ENCODE measurements around the gene MED15.

The MED15 gene

DNA sequence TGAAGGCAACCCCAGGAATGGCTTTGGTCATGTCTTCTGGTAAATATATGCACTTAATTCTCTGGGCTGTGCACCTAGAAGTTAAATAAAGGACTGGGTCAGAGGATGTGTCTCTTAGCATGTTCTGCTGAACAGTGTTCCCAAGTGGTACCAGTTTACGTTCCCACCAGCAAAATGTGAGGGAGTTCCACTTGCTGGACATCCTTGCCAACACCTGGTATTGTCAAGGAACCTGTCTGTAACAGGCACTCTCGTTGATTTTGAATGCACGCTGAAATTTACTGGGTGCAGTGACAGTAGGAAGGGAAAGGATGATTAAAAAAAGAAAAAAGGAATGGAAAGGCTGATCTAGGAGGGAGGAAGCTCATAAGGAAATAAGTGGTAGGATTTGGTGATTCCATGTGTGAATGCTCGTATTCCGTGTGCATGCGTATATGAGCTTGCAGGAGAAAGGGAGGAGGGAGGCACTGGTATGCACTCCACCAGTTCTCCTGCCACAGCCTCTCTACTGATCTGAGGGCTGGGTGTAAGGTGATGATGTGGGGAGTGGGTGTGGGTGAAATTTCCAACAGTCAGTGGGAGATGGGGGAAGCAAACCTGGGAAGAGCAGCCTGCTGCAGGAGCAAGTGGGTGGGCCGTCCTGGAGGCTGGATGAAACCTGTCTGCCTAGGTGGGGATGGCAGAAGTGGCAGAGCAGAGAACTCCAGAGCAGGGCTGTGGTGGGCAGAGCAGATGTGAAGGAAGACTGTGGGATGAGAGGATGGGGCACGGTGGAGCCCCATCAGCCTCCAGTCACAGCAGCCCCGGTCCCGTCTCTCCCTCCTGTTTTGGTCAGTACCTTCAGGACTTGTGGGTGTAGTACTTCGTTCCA, 15.0 kb downstream of the MED15 start:
- no peaks in the 10 kb centered on the region for H3K4me1 ChIP-seq

GRCh38 chr22:20523086-20523983, 15.9 kb downstream of the MED15 start:
- Histone ChIP-seq H3K4me1 (no peaks in the 10 kb centered on the region), H2AFZ (no peak overlapping the region), H3K27ac (no peak overlapping the region), H3K9me3 (ENCODE audit: control insufficient read depth, low read length) (no peaks in the 10 kb centered on the region), H3K27me3 (ENCODE audit: control insufficient read depth, insufficient read depth, low read length) (no peaks in the 10 kb centered on the region), H3K9ac (no peak overlapping the region), H3K4me2 (ENCODE audit: low read length) (no peak overlapping the region), H3K36me3 (ENCODE audit: control insufficient read depth, insufficient read depth, low read length) (no peaks in the 10 kb centered on the region), H3K79me2 (peaks cover 19% of the 10 kb centered on the region), H3K4me3 (ENCODE audit: low read depth, low read length) (no peak overlapping the region)
- TF ChIP-seq, protein P1, sequence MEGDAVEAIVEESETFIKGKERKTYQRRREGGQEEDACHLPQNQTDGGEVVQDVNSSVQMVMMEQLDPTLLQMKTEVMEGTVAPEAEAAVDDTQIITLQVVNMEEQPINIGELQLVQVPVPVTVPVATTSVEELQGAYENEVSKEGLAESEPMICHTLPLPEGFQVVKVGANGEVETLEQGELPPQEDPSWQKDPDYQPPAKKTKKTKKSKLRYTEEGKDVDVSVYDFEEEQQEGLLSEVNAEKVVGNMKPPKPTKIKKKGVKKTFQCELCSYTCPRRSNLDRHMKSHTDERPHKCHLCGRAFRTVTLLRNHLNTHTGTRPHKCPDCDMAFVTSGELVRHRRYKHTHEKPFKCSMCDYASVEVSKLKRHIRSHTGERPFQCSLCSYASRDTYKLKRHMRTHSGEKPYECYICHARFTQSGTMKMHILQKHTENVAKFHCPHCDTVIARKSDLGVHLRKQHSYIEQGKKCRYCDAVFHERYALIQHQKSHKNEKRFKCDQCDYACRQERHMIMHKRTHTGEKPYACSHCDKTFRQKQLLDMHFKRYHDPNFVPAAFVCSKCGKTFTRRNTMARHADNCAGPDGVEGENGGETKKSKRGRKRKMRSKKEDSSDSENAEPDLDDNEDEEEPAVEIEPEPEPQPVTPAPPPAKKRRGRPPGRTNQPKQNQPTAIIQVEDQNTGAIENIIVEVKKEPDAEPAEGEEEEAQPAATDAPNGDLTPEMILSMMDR (IDR thresholded peaks at IDR 0.05): no peak

More for the DNA sequence above, 15.0 kb downstream of the MED15 start:
- no peak overlapping the region for H2AFZ ChIP-seq
- no peak overlapping the region for H3K4me2 ChIP-seq (ENCODE audit: low read length)
- H3K4me3 ChIP-seq (ENCODE audit: low read depth, low read length): no peak overlapping the region
- H3K9me3 ChIP-seq (ENCODE audit: control insufficient read depth, low read length): no peaks in the 10 kb centered on the region
- H3K27me3 ChIP-seq (ENCODE audit: control insufficient read depth, insufficient read depth, low read length): no peaks in the 10 kb centered on the region
- TF ChIP-seq, protein P1 (IDR thresholded peaks at IDR 0.05): no peak
- H3K9ac ChIP-seq: no peak overlapping the region
- H3K79me2 ChIP-seq: peaks cover 19% of the 10 kb centered on the region
- H3K36me3 ChIP-seq (ENCODE audit: control insufficient read depth, insufficient read depth, low read length): no peaks in the 10 kb centered on the region
- no peak overlapping the region for H3K27ac ChIP-seq

- H2AFZ ChIP-seq: no peak overlapping the region
- H3K9ac ChIP-seq: no peak overlapping the region
- peaks cover 20% of the 10 kb centered on the region for H3K79me2 ChIP-seq
- TF ChIP-seq, protein P1 (IDR thresholded peaks at IDR 0.05): no peak
- no peaks in the 10 kb centered on the region for H3K4me1 ChIP-seq
- no peak overlapping the region for H3K4me2 ChIP-seq (ENCODE audit: low read length)
- no peaks in the 10 kb centered on the region for H3K27me3 ChIP-seq (ENCODE audit: control insufficient read depth, insufficient read depth, low read length)
- no peak overlapping the region for H3K27ac ChIP-seq
- no peaks in the 10 kb centered on the region for H3K36me3 ChIP-seq (ENCODE audit: control insufficient read depth, insufficient read depth, low read length)
- H3K4me3 ChIP-seq (ENCODE audit: low read depth, low read length): no peak overlapping the region
- H3K9me3 ChIP-seq (ENCODE audit: control insufficient read depth, low read length): no peaks in the 10 kb centered on the region
These were observed 16.6 kb downstream of the MED15 start for GRCh38 chr22:20524004-20524481.

DNA sequence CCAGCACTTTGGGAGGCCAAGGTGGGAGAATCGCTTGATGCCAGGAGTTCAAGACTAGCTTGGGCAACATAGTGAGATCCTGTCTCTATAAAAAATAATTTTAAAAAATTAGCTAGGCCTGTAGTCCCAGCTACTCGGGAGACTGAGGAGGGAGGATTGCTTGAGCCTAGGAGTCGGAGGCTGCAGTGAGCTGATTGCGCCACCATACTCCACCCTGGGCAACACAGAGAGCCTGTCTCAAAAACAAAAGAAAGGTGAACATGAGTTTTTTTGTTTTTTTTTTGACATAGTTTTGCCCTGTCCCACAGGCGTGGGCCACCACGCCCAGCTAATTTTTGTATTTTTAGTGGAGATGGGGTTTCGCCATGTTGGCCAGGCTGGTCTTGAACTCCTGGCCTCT, 17.6 kb downstream of the MED15 start:
- Histone ChIP-seq H3K4me1 (no peaks in the 10 kb centered on the region), H3K27ac (no peak overlapping the region), H3K27me3 (ENCODE audit: control insufficient read depth, insufficient read depth, low read length) (no peaks in the 10 kb centered on the region), H3K9ac (no peak overlapping the region), H3K4me2 (ENCODE audit: low read length) (no peak overlapping the region), H3K9me3 (ENCODE audit: control insufficient read depth, low read length) (no peaks in the 10 kb centered on the region), H3K4me3 (ENCODE audit: low read depth, low read length) (no peak overlapping the region), H3K79me2 (peaks cover 26% of the 10 kb centered on the region), H2AFZ (no peak overlapping the region), H3K36me3 (ENCODE audit: control insufficient read depth, insufficient read depth, low read length) (no peaks in the 10 kb centered on the region)
- TF ChIP-seq, protein P1 (IDR thresholded peaks at IDR 0.05): no peak
